Measurements from ENCODE around the gene PNCK. TPM values are rescaled to one million over a fixed set of nuclear protein-coding genes. Genes with fewer than 3 reads are reported as not detected.
A peak's percentile ranks its signal among the peaks of the same experiment; 100 is the strongest.

Gene PNCK
- total RNA-seq, 1 experiment from 2014 or later: 26.8 TPM

- Histone ChIP-seq H2BK120ac (ENCODE audit: low read depth, low read length, poor library complexity, severe bottlenecking) (no peak overlapping the region), H2BK12ac (ENCODE audit: insufficient read length, low read depth, low read length) (no peak overlapping the region), H4K8ac (replicated peaks; ENCODE audit: insufficient read length, low read depth, low read length) (no peak overlapping the region), H2BK15ac (ENCODE audit: low read depth, low read length) (no peak overlapping the region), H3K23me2 (ENCODE audit: insufficient read length, low read depth, low read length, poor library complexity, severe bottlenecking) (peaks cover 11% of the 10 kb centered on the region), H3K27me3 (ENCODE audit: insufficient read depth, low read length) (peaks cover 34% of the 10 kb centered on the region), H3K9ac (ENCODE audit: extremely low read depth, insufficient read length, low read length) (no peak overlapping the region), H3K4me1 (ENCODE audit: insufficient read depth, low read length) (no peaks in the 10 kb centered on the region; the same call in 1 of the 2 replicates), H3K4me2 (ENCODE audit: insufficient read depth, insufficient read length, low read length) (peak overlapping the region; percentile 42), H2AK5ac (ENCODE audit: insufficient read length, low read length) (no peak overlapping the region), H2BK20ac (ENCODE audit: low read depth, low read length, poor library complexity, severe bottlenecking) (no peak overlapping the region), H3K18ac (ENCODE audit: insufficient read length, low read depth, low read length) (no peak overlapping the region), H3T11ph (ENCODE audit: low read length) (no peak overlapping the region), H2AFZ (ENCODE audit: low read length) (no peak overlapping the region), H3K9me3 (ENCODE audit: control insufficient read depth, low read depth, low read length) (peaks cover 31% of the 10 kb centered on the region), H4K91ac (ENCODE audit: insufficient read length, low read depth, low read length) (no peak overlapping the region), H3K79me1 (ENCODE audit: insufficient read depth, low read depth, low read length, poor library complexity, severe bottlenecking) (no peaks in the 10 kb centered on the region), H3K79me2 (ENCODE audit: insufficient read depth, low read length) (no peaks in the 10 kb centered on the region), H3K27ac (ENCODE audit: insufficient read length, low read depth, low read length) (no peak overlapping the region), H2BK5ac (ENCODE audit: insufficient read length, low read length) (no peak overlapping the region), H4K5ac (ENCODE audit: insufficient read length, low read depth, low read length) (no peak overlapping the region), H3K23ac (ENCODE audit: insufficient read length, low read depth, low read length) (no peak overlapping the region), H3K14ac (ENCODE audit: insufficient read depth, low read length) (no peak overlapping the region; the same call in 1 of the 2 replicates), H3K4ac (ENCODE audit: low read depth, low read length) (no peak overlapping the region), H3K56ac (ENCODE audit: insufficient read length, low read depth, low read length) (no peak overlapping the region), H4K20me1 (ENCODE audit: control insufficient read depth, insufficient read depth, insufficient read length) (peaks cover 2% of the 10 kb centered on the region)
- peak overlapping the region; percentile 1 to 66; a peak in 4 of 5 replicates for H3K4me3 Mint-ChIP-seq
- peak; percentile 27 for DNase-seq
- no CpG with 5 or more reads among the region's 26 CpGs for WGBS (ENCODE audit: extremely low coverage, insufficient read length, low lambda C conversion rate)
- no peak overlapping the region for H3K27ac Mint-ChIP-seq
- peaks cover 63% of the 10 kb centered on the region for H3K27me3 Mint-ChIP-seq (ENCODE audit: low read depth)
- TF ChIP-seq, protein P1, sequence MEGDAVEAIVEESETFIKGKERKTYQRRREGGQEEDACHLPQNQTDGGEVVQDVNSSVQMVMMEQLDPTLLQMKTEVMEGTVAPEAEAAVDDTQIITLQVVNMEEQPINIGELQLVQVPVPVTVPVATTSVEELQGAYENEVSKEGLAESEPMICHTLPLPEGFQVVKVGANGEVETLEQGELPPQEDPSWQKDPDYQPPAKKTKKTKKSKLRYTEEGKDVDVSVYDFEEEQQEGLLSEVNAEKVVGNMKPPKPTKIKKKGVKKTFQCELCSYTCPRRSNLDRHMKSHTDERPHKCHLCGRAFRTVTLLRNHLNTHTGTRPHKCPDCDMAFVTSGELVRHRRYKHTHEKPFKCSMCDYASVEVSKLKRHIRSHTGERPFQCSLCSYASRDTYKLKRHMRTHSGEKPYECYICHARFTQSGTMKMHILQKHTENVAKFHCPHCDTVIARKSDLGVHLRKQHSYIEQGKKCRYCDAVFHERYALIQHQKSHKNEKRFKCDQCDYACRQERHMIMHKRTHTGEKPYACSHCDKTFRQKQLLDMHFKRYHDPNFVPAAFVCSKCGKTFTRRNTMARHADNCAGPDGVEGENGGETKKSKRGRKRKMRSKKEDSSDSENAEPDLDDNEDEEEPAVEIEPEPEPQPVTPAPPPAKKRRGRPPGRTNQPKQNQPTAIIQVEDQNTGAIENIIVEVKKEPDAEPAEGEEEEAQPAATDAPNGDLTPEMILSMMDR (conservative IDR thresholded peaks at IDR 0.05): no peak
- H3K36me3 Mint-ChIP-seq (ENCODE audit: insufficient read depth in 1 of 3, low read depth in 3 of 3): peaks cover 0 to 7% (median 2%) of the 10 kb centered on the region in 3 experiments; a peak in 3 of 7 replicates
- H3K4me1 Mint-ChIP-seq: peaks cover 8 to 12% of the 10 kb centered on the region in 2 experiments
- peaks cover 43 to 76% of the 10 kb centered on the region in 2 experiments for H3K9me3 Mint-ChIP-seq
Measured at GRCh38 chrX:153640736-153641575, 32.7 kb downstream of the PNCK start.
